Ramos (cell line): ENCODE data around the gene SLC39A11.
"Not testable (repeated sequence)": the region's sequence is repeated elsewhere in the genome, so short reads cannot be mapped to it uniquely, and the experiment has no call there.

Experiments
- in situ Hi-C: fragments of 300-500 bp; cut with MboI; formaldehyde crosslinking; loops from one replicate; pipeline ENCODE4 v1.14.3; 2022; ENCODE audit warnings: low sequenced_read_pairs; ENCODE audit not compliant: unreplicated experiment

Gene SLC39A11

DNA sequence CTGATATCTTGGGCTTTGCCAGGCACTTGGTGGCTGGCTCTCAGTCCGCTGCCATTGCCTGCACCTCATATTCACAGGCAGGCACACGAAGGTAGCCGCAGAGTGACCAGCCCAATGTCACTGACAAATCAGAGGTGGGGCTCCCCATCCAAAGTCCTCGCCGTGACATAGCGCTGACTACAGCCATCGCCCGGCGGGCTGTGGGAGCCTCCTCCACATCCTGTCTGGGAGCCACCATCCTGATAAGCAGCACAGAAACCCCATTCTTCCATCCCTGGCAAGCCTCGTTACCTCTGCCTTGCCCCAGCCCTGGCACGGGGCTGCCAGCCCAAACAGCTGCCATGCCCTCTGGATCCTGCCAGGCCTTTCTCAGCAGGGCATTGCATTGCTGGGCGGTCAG lies 437.8 kb downstream of the SLC39A11 start:
- in situ Hi-C loops = no loop called here

DNA sequence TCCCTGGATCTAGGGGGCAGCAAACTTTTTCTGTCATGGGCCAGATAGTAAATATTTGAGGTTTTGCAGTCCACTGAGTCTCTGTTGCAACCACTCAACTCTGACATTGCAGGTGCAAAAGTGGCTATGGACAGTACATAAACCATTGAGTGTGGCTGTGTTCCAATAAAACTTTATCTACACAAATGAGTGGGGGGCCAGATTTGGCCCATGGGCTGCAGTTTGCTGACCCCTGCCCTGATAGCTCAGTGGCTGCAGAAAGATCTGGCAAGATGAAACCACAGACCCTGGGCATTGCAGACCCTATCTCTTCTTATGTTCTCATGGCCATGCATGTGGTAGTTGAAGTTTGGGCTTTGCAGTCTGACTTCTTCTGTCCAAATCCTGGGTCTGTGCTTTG lies 440.5 kb downstream of the SLC39A11 start:
- in situ Hi-C loops = no loop called here

- in situ Hi-C loops = no loop called here
Measured at GRCh38 chr17:72648702-72649101, 443.8 kb downstream of the SLC39A11 start.

DNA sequence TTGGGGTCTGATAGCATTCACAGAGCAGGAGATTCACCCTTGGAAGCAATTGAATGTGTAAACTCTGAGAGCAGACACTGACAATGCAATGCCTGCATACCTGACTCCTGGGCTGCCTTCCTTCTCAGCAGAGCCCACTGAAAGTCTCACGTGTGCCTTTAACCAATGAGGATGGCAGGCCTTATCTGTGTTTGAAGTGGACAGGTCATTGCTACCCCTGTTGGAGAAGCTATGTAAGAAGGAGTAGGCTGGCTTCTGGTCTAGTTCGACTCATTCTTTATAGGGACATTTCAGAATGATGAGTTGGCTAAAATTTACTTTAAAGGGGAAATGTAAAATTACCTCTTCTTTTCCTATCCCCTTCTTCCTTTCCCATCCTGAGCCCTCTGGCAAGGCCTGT lies 446.3 kb downstream of the SLC39A11 start:
- in situ Hi-C loops = no loop called here

DNA sequence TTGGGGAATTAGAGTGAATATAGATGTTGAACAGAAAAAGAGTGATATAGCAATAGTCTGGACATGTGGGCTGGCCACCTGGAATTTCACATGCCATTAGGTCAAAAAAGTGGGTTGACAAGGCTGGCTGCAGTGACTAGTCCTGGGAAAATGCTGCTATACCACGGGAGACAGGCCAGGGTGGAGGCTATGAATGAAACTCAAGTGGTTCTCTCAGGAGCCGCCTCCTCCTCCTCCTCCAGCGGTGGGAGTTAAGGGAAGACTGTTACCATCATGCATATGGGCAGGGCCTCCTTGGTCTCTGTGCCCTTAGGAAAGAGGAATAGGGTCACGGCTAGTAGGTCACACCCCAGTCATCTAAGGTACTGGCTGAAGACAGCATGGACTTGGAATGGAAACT lies 448.0 kb downstream of the SLC39A11 start:
- in situ Hi-C loops = no loop called here

DNA sequence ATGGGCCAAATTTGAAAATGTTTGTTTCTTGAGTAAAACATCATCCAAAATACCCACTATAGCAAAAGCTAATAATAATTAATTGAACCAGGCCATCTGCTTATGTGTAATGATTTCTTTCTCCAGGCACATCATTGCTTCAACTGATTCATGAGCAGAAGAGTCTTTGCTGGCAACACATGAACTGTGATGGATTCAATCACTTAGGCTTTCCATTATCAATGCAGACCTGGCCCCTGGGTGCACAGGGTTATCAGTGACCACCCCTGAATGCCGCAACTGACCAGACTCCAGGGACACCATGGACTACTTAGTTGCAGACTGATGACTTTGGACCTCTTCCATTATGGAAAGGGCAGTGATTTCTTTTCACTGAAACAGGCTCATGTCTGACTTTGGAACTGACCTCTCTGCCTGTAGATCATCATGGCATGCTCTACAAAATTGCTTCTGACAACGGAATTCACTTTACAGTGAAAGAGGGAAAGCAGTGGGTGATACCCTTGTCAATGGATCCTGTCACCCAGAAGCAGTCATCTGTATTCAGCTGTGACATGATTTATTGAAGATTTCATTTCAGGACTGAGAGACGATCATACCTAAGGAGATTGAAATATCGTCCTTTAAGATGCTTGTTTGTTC lies 448.8 kb downstream of the SLC39A11 start:
- in situ Hi-C loops = no loop called here

DNA sequence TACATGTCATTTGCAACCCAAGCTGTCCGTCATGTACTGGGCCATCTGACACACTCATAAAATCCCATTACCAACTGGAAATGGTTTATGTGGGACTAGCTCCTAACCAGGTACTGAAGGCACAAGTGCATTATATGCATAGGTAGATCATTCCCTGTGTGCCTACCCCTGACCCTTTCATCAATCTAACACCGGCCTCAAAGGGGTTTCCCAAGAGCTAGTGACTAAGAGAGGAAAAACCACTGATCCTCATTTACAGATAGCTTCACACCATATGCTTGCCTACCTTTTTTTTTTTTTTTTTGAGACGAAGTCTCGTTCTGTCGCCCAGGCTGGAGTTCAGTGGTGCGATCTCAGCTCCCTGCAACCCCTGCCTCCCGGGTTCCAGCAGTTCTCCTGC lies 449.8 kb downstream of the SLC39A11 start:
- in situ Hi-C loops = no loop called here

DNA sequence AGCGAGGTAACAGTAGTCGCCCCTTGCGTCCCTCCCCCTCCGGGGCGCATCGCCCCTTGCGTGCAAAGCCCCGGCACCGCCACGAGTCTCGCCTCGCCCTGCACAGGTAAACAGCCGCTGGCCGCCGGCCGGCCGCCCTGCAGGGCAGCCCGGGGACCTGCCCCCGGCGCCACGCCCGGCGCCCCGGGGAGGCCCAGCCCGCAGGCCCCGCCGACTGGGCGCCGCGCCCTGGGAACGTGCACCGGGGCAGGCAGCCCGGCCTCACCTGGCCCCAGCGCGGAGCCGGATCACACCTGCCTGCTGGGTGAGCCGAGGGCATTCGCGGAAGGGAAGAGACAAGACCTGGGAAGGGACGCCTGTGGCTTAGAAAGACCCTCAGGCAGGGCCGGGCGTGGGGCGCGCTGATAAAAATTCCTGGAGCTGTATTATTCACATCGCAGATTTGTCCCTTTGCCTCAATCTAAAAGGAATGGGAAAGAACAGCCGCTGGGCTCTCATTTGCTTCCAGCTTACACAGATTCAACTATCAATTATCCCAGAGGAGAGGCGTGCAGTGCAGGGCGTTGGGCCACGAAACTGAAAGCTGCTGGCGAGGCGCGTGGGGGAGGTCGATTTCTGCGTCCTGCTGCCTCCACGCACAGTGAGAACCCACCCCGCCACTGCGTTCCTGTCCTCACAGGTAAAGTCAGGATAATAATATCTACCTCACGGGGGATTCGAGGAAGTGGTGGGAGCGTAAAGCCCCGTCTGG lies 451.9 kb downstream of the SLC39A11 start:
- in situ Hi-C loops = no loop called here

DNA sequence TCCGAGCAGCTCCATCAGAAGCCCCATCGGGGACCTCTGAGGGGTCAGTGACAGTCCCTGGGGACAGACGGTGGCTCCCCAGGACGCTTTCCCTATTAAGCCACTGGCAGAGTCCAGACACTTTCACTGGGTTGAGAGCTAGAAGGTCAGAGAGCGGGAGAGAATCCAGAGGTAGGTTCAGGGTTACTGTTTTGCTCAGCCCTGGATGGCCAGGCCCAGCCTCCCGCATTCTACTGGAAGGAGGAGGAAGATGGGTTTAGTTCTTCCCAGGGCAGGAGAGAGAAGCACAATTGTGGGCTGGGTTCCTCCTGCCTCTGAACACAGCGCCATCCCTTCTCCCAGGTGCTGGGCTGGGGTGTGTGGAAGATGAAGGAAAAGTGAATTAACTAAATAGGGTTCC lies 452.8 kb downstream of the SLC39A11 start:
- in situ Hi-C loops = no loop called here

- in situ Hi-C loops = not testable (repeated sequence)
Measured at GRCh38 chr17:72638932-72639331, 453.6 kb downstream of the SLC39A11 start.

DNA sequence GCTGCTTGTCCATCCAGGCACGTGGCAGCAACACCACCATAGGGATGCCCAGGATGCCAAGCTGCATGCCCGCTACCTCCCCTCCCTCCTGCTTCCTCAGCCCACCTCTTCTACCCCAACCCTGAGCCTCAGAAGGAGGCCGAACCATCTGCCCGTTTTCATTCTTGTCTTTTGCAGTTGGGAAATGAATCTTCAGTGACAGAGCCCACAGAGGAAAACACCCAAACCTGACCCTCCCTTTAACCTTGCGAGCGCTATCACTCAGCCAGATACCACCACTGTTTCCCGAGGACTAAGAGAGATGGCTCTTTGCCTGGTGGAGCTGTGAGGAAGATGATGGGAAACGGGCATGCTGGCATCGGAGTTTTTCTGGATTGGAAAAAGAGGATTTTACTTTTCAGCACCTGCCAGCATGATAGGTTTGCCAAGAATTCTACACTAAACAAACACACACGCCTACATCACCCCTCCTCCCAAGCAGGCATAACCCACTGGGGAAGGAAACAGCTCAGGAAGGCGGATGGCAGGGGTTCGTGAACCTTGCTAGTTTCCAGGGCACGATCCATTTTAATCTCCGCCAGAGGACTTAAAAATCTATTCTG lies 457.4 kb downstream of the SLC39A11 start:
- in situ Hi-C loops = no loop called here

- in situ Hi-C loops = no loop called here
Measured at GRCh38 chr17:72634621-72635020, 457.9 kb downstream of the SLC39A11 start.

DNA sequence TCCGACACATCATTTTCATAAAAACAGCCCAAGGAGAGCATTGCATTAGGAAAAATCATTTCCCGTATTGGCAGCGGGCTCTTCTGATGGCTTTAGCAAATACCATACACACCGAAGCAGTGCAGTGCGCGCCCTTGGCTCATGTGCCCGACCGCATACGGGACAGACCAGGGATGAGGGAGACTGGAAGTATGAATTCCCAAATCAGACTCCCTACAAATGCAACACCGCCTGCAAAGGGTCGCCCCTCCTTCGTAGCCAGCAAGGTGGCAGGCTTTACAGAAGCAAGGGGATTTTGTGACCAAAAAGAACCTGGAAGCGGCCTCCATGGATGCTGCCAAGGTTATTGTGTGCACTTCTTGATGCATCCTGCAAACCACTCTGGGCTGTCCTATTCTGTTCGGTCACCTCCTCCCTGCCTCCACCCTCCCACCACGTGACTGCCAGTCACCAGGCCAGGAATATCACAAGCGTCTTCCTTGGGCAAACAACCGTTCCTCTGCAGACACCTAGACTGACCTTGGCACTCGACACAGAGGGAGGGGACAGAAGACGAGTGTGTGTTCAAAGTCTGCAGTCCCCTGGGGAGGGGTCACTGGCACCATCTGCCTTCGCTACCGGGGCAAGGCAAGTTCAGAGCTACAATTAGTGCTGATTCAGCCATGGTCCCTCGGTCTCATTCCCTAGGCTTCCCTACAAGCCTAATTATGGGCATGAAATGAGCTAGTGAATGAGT lies 460.4 kb downstream of the SLC39A11 start:
- in situ Hi-C loops = no loop called here

DNA sequence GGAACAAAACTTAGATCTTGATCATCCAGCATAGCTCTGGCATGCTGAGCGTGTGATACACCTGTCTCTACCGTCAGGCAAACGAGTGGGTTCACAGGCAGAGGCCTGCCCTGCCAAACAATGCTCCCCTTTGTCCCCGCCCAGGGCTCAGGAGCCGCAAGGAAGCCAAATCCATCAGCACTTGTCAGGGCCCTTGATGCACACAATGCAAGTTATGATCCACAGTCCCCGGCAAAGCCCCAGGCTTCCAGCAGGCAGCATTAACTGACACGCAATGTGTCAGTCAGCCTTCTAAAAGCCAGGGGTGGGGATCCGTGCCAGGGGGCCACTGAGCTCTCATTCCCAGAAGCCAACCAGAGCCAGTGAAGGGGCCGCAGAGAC lies 460.9 kb downstream of the SLC39A11 start:
- in situ Hi-C loops = no loop called here

DNA sequence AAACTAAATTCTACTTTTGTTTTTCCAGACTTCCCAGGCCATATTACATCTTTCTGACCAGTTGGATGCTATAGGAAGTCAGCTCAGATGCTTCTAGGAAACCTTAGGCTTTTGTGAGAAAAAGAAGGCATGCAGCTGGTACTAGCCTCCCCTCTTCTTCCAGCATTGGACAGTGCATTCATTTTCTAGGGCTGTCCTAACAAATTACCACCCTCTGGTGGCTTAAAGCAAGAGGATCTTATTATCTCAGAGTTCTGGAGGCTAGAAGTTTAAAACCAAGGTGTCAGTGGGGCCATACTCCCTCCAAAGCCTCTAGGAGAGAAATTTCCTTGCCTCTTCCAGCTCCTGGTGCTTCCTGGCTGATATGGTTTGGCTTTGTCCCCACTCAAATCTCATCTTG lies 467.8 kb downstream of the SLC39A11 start:
- in situ Hi-C loops = no loop called here

- in situ Hi-C loops = no loop called here
Measured at GRCh38 chr17:72624226-72624625, 468.3 kb downstream of the SLC39A11 start.

- in situ Hi-C loops = no loop called here
Measured at GRCh38 chr17:72622661-72623433, 469.6 kb downstream of the SLC39A11 start.

- in situ Hi-C loops = no loop called here
Measured at GRCh38 chr17:72619976-72620650, 472.4 kb downstream of the SLC39A11 start.

GRCh38 chr17:72618001-72618509 lies 474.4 kb downstream of the SLC39A11 start:
- in situ Hi-C loops = no loop called here

DNA sequence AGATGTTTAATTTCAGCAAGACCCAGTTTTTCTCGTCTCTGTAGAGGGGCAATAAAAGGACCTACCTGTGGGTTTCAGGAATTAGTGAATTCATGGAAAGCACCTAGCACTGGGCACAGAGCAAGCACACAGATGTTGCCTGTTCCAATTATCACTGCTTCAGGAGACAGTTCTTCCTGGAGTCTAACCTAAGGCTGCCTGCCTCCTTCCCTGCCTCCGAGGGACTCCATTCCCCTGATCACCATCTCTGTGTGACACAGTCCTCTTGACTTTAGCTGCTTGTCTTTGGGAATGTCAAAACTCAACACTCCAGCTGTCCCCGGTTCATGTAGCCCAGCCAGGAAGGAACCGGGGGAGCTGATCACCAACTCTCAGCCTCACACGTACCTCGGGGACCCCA lies 474.9 kb downstream of the SLC39A11 start:
- in situ Hi-C loops = no loop called here
